Astrocyte of the cerebellum (primary cell): ENCODE measurements around the gene YPEL2.

Experiments
- DNase-seq: peaks from one replicate; pipeline ENCODE4 v3.0.0-alpha.2; 2011; ENCODE audit warnings: low read depth
- H3K4me3 ChIP-seq: 2 replicates; pipeline ENCODE4 v1.5.1; 2011; ENCODE audit warnings: mild to moderate bottlenecking, low read depth, low read length, moderate library complexity
- in situ Hi-C: cut with HindIII; loops from 2 replicates; pipeline ENCODE4 v1.10.0; 2017; ENCODE audit warnings: low sequenced_read_pairs
- TF ChIP-seq, protein P1 (sequence below): IDR thresholded peaks from 2 replicates; pipeline ENCODE4 v1.5.1; 2012; ENCODE audit warnings: low read length, low read depth, moderate library complexity, mild to moderate bottlenecking; ENCODE audit errors: missing control alignments

The YPEL2 gene

DNA sequence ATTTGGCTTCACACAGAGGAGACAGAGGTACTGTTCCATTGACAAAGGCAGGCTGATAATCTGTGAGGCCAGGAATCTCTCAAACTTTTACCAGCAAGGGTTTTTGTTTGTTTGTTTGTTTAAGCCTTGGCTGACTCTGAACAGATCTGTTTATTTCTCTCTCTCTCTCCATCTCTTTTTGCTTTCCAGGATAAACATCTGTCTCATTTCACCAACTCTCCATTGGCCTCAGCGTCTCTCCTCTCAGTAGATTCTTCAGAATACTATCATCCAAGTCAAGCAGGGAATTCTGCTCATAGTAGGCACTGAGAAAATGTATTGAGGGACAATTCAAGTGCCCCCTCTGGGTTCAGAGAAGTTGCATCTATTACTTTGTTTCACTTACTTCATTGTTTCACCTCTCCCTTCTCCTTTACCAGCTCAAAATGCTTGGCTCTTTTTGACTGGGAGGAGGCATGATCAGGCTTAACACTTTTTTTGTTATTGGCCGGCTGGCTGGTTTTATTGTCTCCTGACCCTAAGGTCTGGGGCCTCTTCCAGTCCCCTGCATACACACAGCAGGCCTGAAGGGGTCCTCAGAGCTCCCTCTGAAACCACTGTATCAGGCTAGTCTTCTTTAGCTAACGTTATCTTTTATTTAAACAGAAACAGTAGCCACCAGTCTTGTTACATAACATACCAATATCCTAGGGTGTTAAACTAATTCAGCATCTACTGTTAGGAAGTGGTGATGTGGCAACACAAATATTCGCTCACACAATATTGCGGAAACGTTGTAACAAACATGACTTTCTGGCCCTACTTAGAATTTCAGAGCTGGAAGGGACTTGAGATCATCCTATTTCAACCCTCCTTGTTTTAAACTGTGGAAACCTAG is 2.0 kb upstream of the YPEL2 start:
- TF ChIP-seq, protein P1, sequence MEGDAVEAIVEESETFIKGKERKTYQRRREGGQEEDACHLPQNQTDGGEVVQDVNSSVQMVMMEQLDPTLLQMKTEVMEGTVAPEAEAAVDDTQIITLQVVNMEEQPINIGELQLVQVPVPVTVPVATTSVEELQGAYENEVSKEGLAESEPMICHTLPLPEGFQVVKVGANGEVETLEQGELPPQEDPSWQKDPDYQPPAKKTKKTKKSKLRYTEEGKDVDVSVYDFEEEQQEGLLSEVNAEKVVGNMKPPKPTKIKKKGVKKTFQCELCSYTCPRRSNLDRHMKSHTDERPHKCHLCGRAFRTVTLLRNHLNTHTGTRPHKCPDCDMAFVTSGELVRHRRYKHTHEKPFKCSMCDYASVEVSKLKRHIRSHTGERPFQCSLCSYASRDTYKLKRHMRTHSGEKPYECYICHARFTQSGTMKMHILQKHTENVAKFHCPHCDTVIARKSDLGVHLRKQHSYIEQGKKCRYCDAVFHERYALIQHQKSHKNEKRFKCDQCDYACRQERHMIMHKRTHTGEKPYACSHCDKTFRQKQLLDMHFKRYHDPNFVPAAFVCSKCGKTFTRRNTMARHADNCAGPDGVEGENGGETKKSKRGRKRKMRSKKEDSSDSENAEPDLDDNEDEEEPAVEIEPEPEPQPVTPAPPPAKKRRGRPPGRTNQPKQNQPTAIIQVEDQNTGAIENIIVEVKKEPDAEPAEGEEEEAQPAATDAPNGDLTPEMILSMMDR = peak; percentile 92
- in situ Hi-C loops = loop anchor here (5.0 kb wide), 1 partner anchor 98 kb away; no protein-coding TSS in a partner anchor
- no peak overlapping the region for H3K4me3 ChIP-seq
- DNase-seq = peak; percentile 55

DNA sequence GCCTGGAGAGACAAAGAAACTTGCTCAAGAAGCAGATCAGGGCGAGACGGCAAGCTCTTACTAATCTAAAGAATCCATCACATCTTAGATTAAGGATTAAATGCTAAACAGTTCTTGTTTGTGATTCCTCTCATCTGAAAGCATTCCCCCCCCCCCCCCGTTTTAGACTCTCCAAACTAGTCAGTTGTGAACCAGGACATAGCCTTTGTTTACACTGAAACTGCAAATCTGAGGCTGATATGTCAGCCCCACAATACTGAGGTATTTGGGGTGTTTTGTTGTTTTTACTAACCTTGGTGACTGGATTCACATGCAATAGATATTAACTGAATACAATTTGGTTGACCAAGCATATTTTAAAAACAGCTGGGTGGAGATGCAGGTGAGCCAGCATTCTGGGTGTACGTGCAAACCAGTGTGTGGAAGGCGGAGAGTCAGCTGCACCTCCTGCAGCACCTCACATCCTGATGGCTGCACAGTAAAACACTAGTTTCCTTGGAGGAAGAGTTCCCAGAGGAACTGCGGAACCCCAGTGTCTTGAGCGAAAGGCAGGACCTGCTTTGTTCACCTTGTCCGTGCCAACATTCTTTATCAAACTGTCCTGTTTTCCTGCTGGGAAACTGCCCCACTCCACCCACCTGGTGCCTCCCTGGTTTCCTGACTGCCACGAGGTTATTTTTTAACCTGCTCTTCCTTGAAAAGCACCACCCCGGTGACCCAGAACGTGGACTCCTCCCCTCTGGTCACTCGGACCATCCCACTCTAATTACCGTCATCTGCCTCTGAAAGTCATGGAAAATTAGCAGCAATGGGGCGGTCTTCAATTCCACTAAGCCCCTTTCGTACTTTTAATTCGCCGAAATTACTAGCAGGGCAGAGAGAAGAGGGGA is 1.2 kb upstream of the YPEL2 start:
- TF ChIP-seq, protein P1 = no peak
- in situ Hi-C loops = loop anchor here (5.0 kb wide), 1 partner anchor 97 kb away; no protein-coding TSS in a partner anchor
- no peak for DNase-seq
- no peak overlapping the region for H3K4me3 ChIP-seq

DNA sequence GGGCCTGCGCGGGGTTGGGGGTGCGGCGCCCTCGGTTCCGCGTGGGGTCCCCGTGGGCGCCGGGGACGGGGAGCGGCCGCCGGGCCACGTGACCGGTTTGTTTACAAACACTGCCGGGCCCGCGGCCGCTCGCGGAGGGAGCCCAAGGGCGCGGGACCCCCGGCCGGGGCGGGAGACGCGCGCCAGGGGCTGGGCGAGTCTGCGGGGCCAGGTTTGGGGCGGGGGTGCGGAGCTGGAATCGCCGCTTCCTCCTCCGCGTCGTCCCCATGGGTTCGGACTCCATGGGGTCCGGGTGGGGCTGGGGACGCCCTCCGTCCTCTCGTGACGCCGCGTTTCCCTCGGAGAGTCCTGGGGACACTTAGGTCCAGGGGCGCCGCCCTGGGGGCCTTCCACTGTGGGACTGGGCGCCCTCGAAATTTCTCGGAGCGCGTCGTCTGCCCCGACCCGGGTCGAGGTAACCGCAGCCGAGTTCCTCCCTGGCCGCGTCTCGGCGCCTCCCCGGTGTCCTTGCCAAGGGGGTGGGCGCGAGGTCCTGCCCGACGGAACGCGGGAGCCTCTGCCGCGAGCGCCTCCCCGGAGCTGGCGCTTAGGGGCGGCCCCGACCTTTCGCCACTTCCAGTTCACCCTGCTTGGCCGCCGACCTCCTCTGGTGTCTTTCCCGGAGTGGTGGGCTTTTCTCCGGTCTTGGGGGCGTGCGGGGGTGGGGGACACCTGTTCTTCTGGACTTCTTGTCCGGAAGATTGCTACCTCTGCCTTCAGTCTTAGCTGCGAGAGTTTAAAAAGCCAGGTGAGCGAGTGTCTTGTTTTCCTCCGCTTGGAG is 684 bp downstream of the YPEL2 start:
- in situ Hi-C loops = loop anchor here (5.0 kb wide), 1 partner anchor 95 kb away; no protein-coding TSS in a partner anchor
- TF ChIP-seq, protein P1 = no peak
- H3K4me3 ChIP-seq = peak overlapping the region; percentile 74
- DNase-seq = no peak

DNA sequence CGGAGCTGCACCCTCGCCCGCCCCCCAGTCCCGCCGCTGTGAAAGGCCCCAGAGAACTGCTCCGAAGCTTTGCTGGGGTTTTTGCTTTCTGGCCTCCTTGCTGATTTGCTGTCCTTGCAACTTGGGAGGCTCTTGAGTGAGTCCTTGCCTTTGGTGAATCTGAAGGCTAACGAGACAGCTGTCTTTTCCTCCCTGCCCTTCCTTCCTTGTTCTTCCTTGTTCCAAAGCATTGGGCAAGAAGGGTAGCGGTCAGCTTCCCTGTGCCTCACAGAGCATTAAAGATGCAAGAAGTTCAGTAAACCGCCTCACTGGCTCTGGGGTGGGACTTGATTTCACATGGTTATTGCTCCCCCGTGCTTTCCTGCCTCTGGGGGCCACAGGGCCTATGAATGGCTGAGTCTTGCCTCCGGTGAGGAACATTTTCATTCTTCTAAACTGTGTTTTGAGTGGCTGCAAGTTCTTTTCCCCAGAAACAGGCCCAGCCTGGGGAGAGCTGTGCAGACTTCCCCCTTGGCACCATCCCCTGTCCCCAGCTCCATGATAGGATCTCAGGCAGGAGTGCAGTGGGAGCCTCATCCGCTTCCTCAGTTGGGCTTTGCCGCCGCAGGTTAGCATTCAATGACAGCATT is 1.4 kb downstream of the YPEL2 start:
- DNase-seq = no peak
- in situ Hi-C loops = loop anchor here (5.0 kb wide), 1 partner anchor 94 kb away; no protein-coding TSS in a partner anchor
- peak overlapping the region; percentile 74 for H3K4me3 ChIP-seq
- TF ChIP-seq, protein P1 = no peak

- no peak overlapping the region for H3K4me3 ChIP-seq
- in situ Hi-C loops = loop anchor here (5.0 kb wide), 1 partner anchor 93 kb away; no protein-coding TSS in a partner anchor
- DNase-seq = no peak
- TF ChIP-seq, protein P1 = no peak
Measured at GRCh38 chr17:59333836-59334235, 2.4 kb downstream of the YPEL2 start.
